Gastrocnemius medialis (tissue), 4 donors: Measurements from ENCODE around the gene CADM2.

Experiments
- POLR2A ChIP-seq, 2 donors: fragments of 450-650 bp; IDR thresholded peaks; one replicate each; pipeline ENCODE4 v1.6.1; 2017; ENCODE audit warnings: antibody characterized with exemption in 2 of 2, mild to moderate bottlenecking in 2 of 2, moderate library complexity in 2 of 2
- TF ChIP-seq, protein P1 (sequence below), 5 experiments: fragments of 450-650 bp in 3 of 5; fragments of 200-600 bp in 2 of 5; sonication (generic) in 2 of 5; IDR thresholded peaks in 4 of 5; conservative IDR thresholded peaks in 1 of 5; 1 replicate in 4 of 5; 2 replicates in 1 of 5; pipeline ENCODE4 v1.5.1; 2016 to 2019; ENCODE audit warnings: antibody characterized with exemption in 5 of 5, mild to moderate bottlenecking in 3 of 5, moderate library complexity in 3 of 5

DNA sequence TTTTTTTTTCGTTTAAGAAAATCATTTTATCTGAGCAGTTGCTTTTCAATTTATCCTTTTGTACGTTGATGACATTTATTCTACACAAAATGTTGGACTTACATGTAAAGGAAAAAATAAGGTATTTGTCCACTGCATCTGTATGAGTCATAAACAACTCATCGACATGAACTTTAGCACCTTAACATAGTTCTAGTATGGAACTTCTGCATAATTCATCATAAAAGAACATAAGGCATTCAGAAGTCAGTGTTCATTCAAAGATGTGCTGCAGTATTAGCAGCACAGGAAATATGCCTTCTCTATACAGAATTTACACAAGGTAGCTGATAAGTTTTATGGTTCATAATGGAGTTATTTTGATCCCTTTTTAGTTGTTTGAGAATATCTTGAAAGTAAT, 801.6 kb downstream of the CADM2 start:
- no peak for TF ChIP-seq POLR2A (IDR thresholded peaks at IDR 0.05)
- TF ChIP-seq, protein P1, sequence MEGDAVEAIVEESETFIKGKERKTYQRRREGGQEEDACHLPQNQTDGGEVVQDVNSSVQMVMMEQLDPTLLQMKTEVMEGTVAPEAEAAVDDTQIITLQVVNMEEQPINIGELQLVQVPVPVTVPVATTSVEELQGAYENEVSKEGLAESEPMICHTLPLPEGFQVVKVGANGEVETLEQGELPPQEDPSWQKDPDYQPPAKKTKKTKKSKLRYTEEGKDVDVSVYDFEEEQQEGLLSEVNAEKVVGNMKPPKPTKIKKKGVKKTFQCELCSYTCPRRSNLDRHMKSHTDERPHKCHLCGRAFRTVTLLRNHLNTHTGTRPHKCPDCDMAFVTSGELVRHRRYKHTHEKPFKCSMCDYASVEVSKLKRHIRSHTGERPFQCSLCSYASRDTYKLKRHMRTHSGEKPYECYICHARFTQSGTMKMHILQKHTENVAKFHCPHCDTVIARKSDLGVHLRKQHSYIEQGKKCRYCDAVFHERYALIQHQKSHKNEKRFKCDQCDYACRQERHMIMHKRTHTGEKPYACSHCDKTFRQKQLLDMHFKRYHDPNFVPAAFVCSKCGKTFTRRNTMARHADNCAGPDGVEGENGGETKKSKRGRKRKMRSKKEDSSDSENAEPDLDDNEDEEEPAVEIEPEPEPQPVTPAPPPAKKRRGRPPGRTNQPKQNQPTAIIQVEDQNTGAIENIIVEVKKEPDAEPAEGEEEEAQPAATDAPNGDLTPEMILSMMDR (IDR thresholded peaks at IDR 0.05 in 4 of 5, conservative IDR thresholded peaks at IDR 0.05 in 1 of 5) = no peak
